BLaER1 treated with 17β-estradiol and CSF1 and Interleukin-3, amounts not matched to agents 10 nM and 100 nM (cell line): ENCODE data around the gene SPTBN1.
"Not testable (repeated sequence)": the region's sequence is repeated elsewhere in the genome, so short reads cannot be mapped to it uniquely, and the experiment has no call there.

Source experiments
- H3K27ac ChIP-seq, 11 experiments: shearing (Covaris generic); formaldehyde crosslinking; 2 replicates each; pipeline ENCODE4 v1.8.1; 2022
- H3K27me3 ChIP-seq, 11 experiments: shearing (Covaris generic); formaldehyde crosslinking; 2 replicates each; pipeline ENCODE4 v1.8.1; 2022
- H3K36me3 ChIP-seq, 11 experiments: shearing (Covaris generic); formaldehyde crosslinking; 2 replicates each; pipeline ENCODE4 v1.8.1; 2022
- H3K4me1 ChIP-seq, 10 experiments: shearing (Covaris generic); formaldehyde crosslinking; 2 replicates each; pipeline ENCODE4 v1.8.1; 2022
- H3K4me2 ChIP-seq, 11 experiments: shearing (Covaris generic); formaldehyde crosslinking; 2 replicates each; pipeline ENCODE4 v1.8.1; 2022
- H3K4me3 ChIP-seq, 10 experiments: shearing (Covaris generic); formaldehyde crosslinking; 2 replicates each; pipeline ENCODE4 v1.8.1; 2022
- H3K9ac ChIP-seq, 11 experiments: shearing (Covaris generic); formaldehyde crosslinking; 2 replicates each; pipeline ENCODE4 v1.8.1; 2022
- H3K9me3 ChIP-seq, 11 experiments: shearing (Covaris generic); formaldehyde crosslinking; replicated peaks in 1 of 11; 2 replicates each; pipeline ENCODE4 v1.8.1; 2022
- H4K20me1 ChIP-seq, 11 experiments: shearing (Covaris generic); formaldehyde crosslinking; 2 replicates each; pipeline ENCODE4 v1.8.1; 2022
- Cebpa-rat ChIP-seq, 11 experiments: shearing (Covaris generic); IDR thresholded peaks; 2 replicates each; pipeline ENCODE4 v1.8.1; 2022

Gene SPTBN1

DNA sequence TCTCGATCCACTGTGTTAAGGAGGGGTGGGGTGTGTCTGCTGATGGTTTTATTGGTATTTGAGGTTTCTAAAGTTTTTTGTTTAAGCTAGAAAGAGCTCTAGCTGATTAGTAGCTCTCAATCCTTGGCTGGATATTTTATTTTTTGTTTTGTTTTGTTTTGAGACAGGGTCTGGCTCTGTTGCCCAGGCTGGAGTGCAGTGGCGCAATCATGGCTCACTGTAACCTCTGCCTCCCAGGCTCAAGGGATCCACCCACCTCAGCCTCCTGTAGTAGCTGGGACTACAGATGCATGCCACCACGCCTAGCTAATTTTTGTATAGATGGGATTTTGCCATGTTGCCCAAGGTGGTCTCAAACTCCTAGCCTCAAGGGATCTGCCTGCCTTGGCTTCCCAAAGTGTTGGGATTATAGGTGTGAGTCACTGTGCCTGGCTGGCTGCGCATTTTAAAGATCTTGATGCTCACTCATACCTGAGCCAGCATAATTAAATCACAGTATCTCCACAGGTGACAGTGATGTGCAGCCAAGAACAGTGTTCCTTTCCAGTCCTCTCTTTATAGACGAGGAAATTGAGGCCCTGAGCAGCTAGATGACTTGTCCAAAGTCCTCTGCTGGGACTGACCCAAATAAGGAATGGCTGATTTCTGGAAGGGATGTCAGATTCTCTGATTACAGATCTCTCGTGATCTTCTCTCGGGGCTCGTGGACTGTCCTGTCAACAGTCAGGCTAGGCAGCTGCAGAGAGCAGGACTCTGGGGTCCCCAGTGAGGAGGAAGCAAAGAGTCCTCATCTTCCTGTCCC lies 44.5 kb downstream of the SPTBN1 start:
- Histone ChIP-seq H3K4me1 (peaks cover 0 to 13% (median 0%) of the 10 kb centered on the region in 10 experiments; a peak in 3 of 20 replicates), H3K27me3 (no peaks in the 10 kb centered on the region), H3K4me3 (no peak overlapping the region), H3K4me2 (no peak overlapping the region), H3K36me3 (no peaks in the 10 kb centered on the region), H3K27ac (no peak overlapping the region), H3K9ac (no peak overlapping the region), H3K9me3 (no peaks in the 10 kb centered on the region), H4K20me1 (no peaks in the 10 kb centered on the region)
- no peak for TF ChIP-seq Cebpa-rat (IDR thresholded peaks at IDR 0.05)

DNA sequence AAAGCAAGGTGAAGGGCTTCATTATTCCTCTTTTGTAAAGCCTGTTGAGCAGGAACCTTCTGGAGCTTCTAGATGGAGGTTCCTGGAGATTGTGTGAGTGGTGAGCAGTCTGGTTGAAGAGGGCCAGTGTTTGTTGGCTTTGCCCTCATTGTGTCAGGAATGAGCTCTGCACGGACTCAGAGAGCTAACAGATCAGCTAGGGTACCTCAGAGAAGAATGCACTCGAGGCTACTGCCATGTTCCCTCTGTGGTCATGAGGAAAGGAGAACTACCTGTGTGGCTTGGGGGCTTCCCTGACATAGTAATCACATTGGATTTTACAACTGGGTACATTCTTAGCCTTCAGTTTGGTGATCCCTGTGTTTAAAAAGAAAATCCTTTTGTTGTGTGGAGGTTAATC lies 46.6 kb downstream of the SPTBN1 start:
- peak overlapping the region in 2 of 11 experiments; percentile 8 to 28; a peak in 2 of 22 replicates for H3K4me2 ChIP-seq
- H3K9ac ChIP-seq, result no peak overlapping the region
- H3K27me3 ChIP-seq, result no peaks in the 10 kb centered on the region
- H3K4me1 ChIP-seq, result peaks cover 0 to 13% (median 0%) of the 10 kb centered on the region in 10 experiments; a peak in 3 of 20 replicates
- H4K20me1 ChIP-seq, result no peaks in the 10 kb centered on the region
- H3K9me3 ChIP-seq, result no peaks in the 10 kb centered on the region
- H3K4me3 ChIP-seq, result no peak overlapping the region
- H3K27ac ChIP-seq, result no peak overlapping the region
- H3K36me3 ChIP-seq, result no peaks in the 10 kb centered on the region
- no peak for TF ChIP-seq Cebpa-rat (IDR thresholded peaks at IDR 0.05)

DNA sequence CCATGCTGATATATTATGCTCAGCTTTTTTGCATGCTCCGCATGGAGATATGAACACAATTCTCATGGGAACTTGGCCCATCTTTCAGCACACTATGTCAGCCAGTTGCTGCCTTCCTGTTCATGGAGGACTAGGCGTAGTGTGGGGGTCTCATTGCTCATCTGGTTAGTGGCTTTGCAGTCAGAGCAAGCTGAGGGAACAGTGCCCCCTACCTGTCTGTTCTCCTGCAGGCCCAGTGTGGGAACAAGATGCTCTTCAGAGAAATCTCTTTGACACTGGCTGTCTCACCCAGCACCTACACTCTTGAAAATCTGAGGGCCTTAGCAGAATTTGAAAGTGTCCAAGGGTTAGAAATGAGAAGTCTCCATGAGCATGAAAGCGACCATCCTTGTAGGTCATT lies 47.1 kb downstream of the SPTBN1 start:
- TF ChIP-seq Cebpa-rat (IDR thresholded peaks at IDR 0.05), result no peak
- Histone ChIP-seq H3K27me3 (no peaks in the 10 kb centered on the region), H3K9ac (no peak overlapping the region), H3K4me2 (peak overlapping the region in 1 of 11 experiments; percentile 28; a peak in 1 of 22 replicates), H3K36me3 (no peaks in the 10 kb centered on the region), H3K9me3 (peaks cover 0 to 4% (median 0%) of the 10 kb centered on the region in 11 experiments; a peak in 4 of 22 replicates), H3K4me3 (no peak overlapping the region), H3K4me1 (peaks cover 0 to 13% (median 0%) of the 10 kb centered on the region in 10 experiments; a peak in 3 of 20 replicates), H3K27ac (no peak overlapping the region), H4K20me1 (no peaks in the 10 kb centered on the region)

DNA sequence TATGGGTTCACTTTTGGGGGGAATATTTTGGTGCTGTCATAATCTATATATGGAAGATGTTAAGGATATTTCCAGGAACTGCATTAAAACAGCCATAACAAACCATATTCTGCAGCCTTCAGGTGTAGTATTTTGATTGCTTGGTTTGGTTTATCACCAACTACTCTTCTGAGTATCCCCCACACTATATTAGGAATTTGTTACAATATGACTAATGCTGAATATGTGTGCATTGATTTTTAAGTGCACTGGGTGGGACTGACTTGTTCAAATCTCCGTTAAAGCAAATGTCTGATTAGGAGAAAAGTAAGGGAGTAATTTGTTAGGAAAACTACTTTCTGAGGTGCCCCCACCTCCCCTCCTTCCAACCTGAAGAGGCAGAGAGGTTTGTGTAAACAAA lies 47.7 kb downstream of the SPTBN1 start:
- peaks cover 4 to 11% (median 6%) of the 10 kb centered on the region in 11 experiments; a peak in 18 of 22 replicates for H3K9me3 ChIP-seq
- H3K4me1 ChIP-seq, result peaks cover 0 to 13% (median 0%) of the 10 kb centered on the region in 10 experiments; a peak in 3 of 20 replicates
- no peaks in the 10 kb centered on the region for H3K36me3 ChIP-seq
- no peaks in the 10 kb centered on the region for H3K27me3 ChIP-seq
- H3K4me3 ChIP-seq, result no peak overlapping the region
- no peak overlapping the region for H3K9ac ChIP-seq
- no peak overlapping the region for H3K27ac ChIP-seq
- no peak for TF ChIP-seq Cebpa-rat (IDR thresholded peaks at IDR 0.05)
- H3K4me2 ChIP-seq, result no peak overlapping the region
- no peaks in the 10 kb centered on the region for H4K20me1 ChIP-seq

DNA sequence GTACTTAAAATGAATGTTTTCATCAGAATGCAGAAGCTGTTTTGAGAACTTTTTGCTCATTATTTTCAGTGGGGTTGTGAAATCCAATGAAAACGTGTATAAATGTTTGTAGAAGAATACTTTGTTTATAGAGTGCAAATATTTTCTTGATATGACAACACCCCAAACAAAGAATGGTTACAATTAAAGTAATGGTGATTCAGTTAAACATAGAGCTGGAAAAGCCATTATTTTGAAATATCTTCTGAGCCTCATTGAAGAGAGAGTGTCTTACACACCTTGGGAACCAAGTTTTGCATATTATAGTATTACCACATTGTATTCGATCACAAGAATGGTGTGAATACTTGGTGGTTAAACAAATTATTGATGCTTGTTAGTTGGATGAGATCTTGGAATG lies 48.7 kb downstream of the SPTBN1 start:
- no peak overlapping the region for H3K9ac ChIP-seq

DNA sequence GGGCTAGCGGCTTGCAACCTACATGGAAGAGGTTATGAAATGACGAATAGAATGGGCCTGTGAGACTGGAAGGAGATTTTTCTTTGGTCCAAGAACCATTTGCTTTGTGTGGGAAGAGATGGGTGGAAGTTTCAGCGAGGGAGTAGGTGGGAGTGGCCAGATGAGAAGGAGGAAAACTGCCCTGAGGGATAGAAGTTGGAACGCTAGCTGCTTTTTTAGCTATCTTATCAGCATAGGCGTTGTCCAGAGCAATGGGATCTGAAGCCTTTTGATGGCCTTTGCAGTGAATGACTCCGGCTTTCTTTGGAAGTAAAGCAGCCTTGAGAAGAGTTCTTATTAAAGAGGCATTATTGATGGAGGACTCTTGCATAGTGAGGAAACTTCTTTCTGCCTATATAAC lies 52.4 kb downstream of the SPTBN1 start:
- Histone ChIP-seq H3K4me3 (no peak overlapping the region), H4K20me1 (no peaks in the 10 kb centered on the region), H3K27ac (no peak overlapping the region), H3K4me1 (peaks cover 0 to 9% (median 0%) of the 10 kb centered on the region in 10 experiments; a peak in 5 of 20 replicates), H3K36me3 (no peaks in the 10 kb centered on the region), H3K9ac (no peak overlapping the region), H3K27me3 (no peaks in the 10 kb centered on the region), H3K4me2 (no peak overlapping the region), H3K9me3 (peaks cover 6 to 19% (median 11%) of the 10 kb centered on the region in 11 experiments; a peak in 19 of 22 replicates)
- TF ChIP-seq Cebpa-rat (IDR thresholded peaks at IDR 0.05), result no peak

More for the DNA sequence above, 48.7 kb downstream of the SPTBN1 start:
- Histone ChIP-seq H3K36me3 (no peaks in the 10 kb centered on the region), H3K4me3 (no peak overlapping the region), H3K9me3 (peaks cover 6 to 19% (median 11%) of the 10 kb centered on the region in 11 experiments; a peak in 19 of 22 replicates), H4K20me1 (no peaks in the 10 kb centered on the region), H3K4me1 (peaks cover 0 to 13% (median 0%) of the 10 kb centered on the region in 10 experiments; a peak in 3 of 20 replicates), H3K27me3 (no peaks in the 10 kb centered on the region), H3K4me2 (no peak overlapping the region), H3K27ac (no peak overlapping the region)
- TF ChIP-seq Cebpa-rat (IDR thresholded peaks at IDR 0.05), result no peak

DNA sequence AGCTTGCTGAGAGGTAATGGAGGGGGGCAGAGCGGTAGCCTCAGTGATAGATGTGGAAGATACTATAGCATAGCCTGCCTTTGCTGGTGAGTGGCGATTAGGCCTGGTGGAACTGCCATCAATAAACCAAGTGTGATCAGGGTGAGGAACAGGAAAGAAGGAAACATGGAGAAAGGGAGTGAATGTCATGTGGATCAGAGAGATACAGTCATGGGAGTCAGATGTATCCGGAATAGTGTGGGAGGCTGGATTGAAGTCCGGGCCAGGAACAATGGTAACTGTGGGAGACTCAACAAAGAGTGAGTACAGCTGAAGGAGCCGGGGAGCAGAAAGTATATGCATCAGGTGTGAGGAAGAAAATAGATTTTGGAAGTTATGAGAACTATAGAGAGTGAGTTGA lies 52.9 kb downstream of the SPTBN1 start:
- not testable (repeated sequence) for H4K20me1 ChIP-seq, H3K36me3 ChIP-seq, H3K4me2 ChIP-seq, H3K4me1 ChIP-seq, H3K27me3 ChIP-seq, H3K4me3 ChIP-seq, H3K9ac ChIP-seq, H3K27ac ChIP-seq
- peaks cover 6 to 19% (median 11%) of the 10 kb centered on the region in 11 experiments; a peak in 19 of 22 replicates for H3K9me3 ChIP-seq

DNA sequence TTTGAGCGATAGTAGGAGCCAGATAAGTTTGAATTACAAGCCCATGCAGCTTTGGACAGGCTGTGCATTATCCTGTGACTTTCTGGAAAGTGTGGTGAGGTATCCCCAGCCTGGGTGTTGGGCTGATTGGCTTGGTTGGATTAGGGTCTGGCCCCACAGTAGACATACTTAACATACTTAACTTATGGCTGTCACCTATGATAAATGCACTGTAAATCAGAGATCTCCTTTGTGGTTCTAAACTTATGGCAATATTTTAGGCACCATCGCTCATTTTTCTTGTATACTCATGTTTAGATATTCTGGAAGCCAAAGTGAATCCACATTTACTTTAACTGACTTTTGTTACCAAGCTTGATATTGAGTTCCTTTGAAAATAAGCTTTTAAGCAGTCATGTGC lies 54.8 kb downstream of the SPTBN1 start:
- Histone ChIP-seq H3K27me3 (no peaks in the 10 kb centered on the region), H3K4me2 (no peak overlapping the region), H3K27ac (no peak overlapping the region), H3K9ac (no peak overlapping the region), H3K4me3 (no peak overlapping the region), H3K36me3 (no peaks in the 10 kb centered on the region), H4K20me1 (no peaks in the 10 kb centered on the region), H3K9me3 (peaks cover 6 to 19% (median 11%) of the 10 kb centered on the region in 11 experiments; a peak in 19 of 22 replicates), H3K4me1 (peaks cover 0 to 9% (median 0%) of the 10 kb centered on the region in 10 experiments; a peak in 5 of 20 replicates)
- no peak for TF ChIP-seq Cebpa-rat (IDR thresholded peaks at IDR 0.05)

DNA sequence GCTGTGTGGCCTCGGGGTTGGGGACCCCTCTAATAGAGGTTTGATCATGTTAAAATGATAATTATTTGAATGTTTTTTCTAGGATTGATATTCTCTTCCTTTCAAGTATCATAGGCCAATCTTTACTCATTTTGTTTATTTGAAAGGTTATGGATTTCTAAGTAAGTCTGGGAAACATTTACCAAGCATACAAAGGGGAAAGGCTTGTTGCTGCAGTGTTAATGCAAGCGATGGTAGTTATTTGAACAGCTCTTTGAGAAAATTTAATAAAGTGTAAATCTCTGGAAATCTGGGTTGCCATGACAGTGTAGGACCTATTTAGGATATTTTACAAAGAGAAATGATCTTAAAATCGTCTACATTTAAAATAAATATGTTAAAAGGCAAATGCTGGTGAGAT lies 56.1 kb downstream of the SPTBN1 start:
- Histone ChIP-seq H3K9ac (no peak overlapping the region), H3K4me2 (no peak overlapping the region), H3K9me3 (peaks cover 6 to 19% (median 11%) of the 10 kb centered on the region in 11 experiments; a peak in 19 of 22 replicates), H3K4me3 (no peak overlapping the region), H3K36me3 (no peaks in the 10 kb centered on the region), H4K20me1 (no peaks in the 10 kb centered on the region), H3K27ac (no peak overlapping the region), H3K4me1 (peaks cover 0 to 9% (median 0%) of the 10 kb centered on the region in 10 experiments; a peak in 5 of 20 replicates), H3K27me3 (no peaks in the 10 kb centered on the region)
- TF ChIP-seq Cebpa-rat (IDR thresholded peaks at IDR 0.05), result no peak
